Measurements from ENCODE around the gene CPNE4.

DNA sequence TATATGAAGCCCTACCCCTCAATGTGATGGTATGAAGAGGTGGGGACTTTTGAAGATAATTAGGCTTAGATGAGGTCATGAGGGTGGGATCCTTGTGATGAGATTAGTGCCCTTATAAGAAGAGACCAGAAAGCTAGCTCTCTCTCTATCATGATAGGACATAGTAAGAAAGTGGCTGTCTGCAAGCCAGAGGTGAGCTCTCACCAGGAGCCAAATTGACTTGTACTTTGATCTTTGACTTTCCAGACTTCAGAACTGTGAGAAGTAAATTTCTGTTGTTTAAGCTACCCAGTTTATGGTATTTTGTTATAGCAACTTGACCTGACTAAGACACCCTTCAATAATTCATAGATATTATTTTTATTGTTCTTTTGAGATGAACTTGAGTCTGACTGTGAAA is 502.2 kb downstream of the CPNE4 start:
- TF ChIP-seq POLR2A (IDR thresholded peaks at IDR 0.05) (no peak), POLR2AphosphoS5 (IDR thresholded peaks at IDR 0.05) (no peak)
